Neural cell (in vitro differentiated cells): ENCODE data around the gene CACNA1D. TPM values are rescaled to one million over a fixed set of nuclear protein-coding genes. Genes with fewer than 3 reads are reported as not detected.

ENCODE experiments used
- H2AFZ ChIP-seq: fragments of 200-600, 300-800 bp; sonication (generic), shearing (Covaris generic); 2 replicates; pipeline ENCODE4 v1.6.0; 2014; ENCODE audit warnings: low read depth, mild to moderate bottlenecking, antibody characterized with exemption, low read length, moderate library complexity
- H3F3A ChIP-seq: fragments of 200-600 bp; shearing (Covaris generic); 2 replicates; pipeline ENCODE4 v1.6.1; 2016; ENCODE audit warnings: mild to moderate bottlenecking, moderate library complexity, mixed read lengths, antibody characterized with exemption, low read length; ENCODE audit not compliant: insufficient read depth, poor library complexity, severe bottlenecking
- H3K27ac ChIP-seq: fragments of 200-600, 300-800 bp; sonication (generic), shearing (Covaris generic); 2 replicates; pipeline ENCODE4 v1.5.1; 2014; ENCODE audit warnings: mild to moderate bottlenecking, low read length, moderate library complexity
- H3K27me3 ChIP-seq: fragments of 300-800, 200-600 bp; sonication (generic), shearing (Covaris generic); 2 replicates; pipeline ENCODE4 v1.6.0; 2014; ENCODE audit warnings: mild to moderate bottlenecking, low read depth, low read length, moderate library complexity; ENCODE audit not compliant: insufficient read depth
- H3K36me3 ChIP-seq: fragments of 300-800, 200-600 bp; sonication (generic), shearing (Covaris generic); 2 replicates; pipeline ENCODE4 v1.5.1; 2014; ENCODE audit warnings: mild to moderate bottlenecking, antibody characterized with exemption, low read length, moderate library complexity; ENCODE audit not compliant: insufficient read depth
- H3K4me2 ChIP-seq: fragments of 300-800, 200-600 bp; sonication (generic), shearing (Covaris generic); 2 replicates; pipeline ENCODE4 v1.6.0; 2014; ENCODE audit warnings: mild to moderate bottlenecking, low read length
- H3K4me3 ChIP-seq: fragments of 300-800, 200-600 bp; sonication (generic), shearing (Covaris generic); 2 replicates; pipeline ENCODE4 v1.5.1; 2014; ENCODE audit warnings: mild to moderate bottlenecking, low read length, moderate library complexity
- H3K79me2 ChIP-seq: fragments of 200-600 bp; shearing (Covaris generic); replicated peaks from 2 replicates; pipeline ENCODE4 v1.6.0; 2014; ENCODE audit warnings: mild to moderate bottlenecking, low read length, moderate library complexity; ENCODE audit not compliant: insufficient read depth
- H3K9ac ChIP-seq: fragments of 300-800, 200-600 bp; sonication (generic), shearing (Covaris generic); 2 replicates; pipeline ENCODE4 v1.6.1; 2016; ENCODE audit warnings: mild to moderate bottlenecking, low read length, mixed read lengths
- H3K9me2 ChIP-seq: fragments of 200-600 bp; shearing (Covaris generic); 2 replicates; pipeline ENCODE4 v1.6.1; 2016; ENCODE audit warnings: mild to moderate bottlenecking, low read length, mixed read lengths; ENCODE audit not compliant: insufficient read depth
- H3K9me3 ChIP-seq: fragments of 200-600, 300-800 bp; sonication (generic), shearing (Covaris generic); 2 replicates; pipeline ENCODE4 v1.6.1; 2016; ENCODE audit warnings: mild to moderate bottlenecking, mixed run types, low read length, moderate library complexity, mixed read lengths
- H4K20me1 ChIP-seq: fragments of 200-600 bp; shearing (Covaris generic); 2 replicates; pipeline ENCODE4 v1.6.1; 2016; ENCODE audit warnings: mild to moderate bottlenecking, mixed run types; ENCODE audit not compliant: insufficient read depth
- CTCF ChIP-seq: fragments of 450-650 bp; IDR thresholded peaks from 2 replicates; pipeline ENCODE4 v1.5.1; 2014; ENCODE audit warnings: antibody characterized with exemption, mild to moderate bottlenecking, moderate library complexity; ENCODE audit not compliant: poor library complexity, severe bottlenecking
- EP300 ChIP-seq: fragments of 450-650 bp; conservative IDR thresholded peaks from 2 replicates; pipeline ENCODE4 v1.6.1; 2014; ENCODE audit warnings: antibody characterized with exemption, mild to moderate bottlenecking, moderate library complexity; ENCODE audit not compliant: poor library complexity, severe bottlenecking
- EZH2 ChIP-seq: fragments of 200-600, 300-800 bp; shearing (Covaris generic), sonication (generic); IDR thresholded peaks from 2 replicates; pipeline ENCODE4 v1.6.1; 2014; ENCODE audit warnings: antibody characterized with exemption, low read length, borderline replicate concordance, mild to moderate bottlenecking; ENCODE audit not compliant: insufficient read depth, poor library complexity, severe bottlenecking
- MXI1 ChIP-seq: fragments of 450-650 bp; conservative IDR thresholded peaks from 2 replicates; pipeline ENCODE4 v1.6.1; 2014; ENCODE audit warnings: antibody characterized with exemption, mild to moderate bottlenecking; ENCODE audit not compliant: poor library complexity, severe bottlenecking
- POLR2AphosphoS5 ChIP-seq: IDR thresholded peaks from 2 replicates; pipeline ENCODE4 v1.6.1; 2012
- RAD21 ChIP-seq: fragments of 450-650 bp; conservative IDR thresholded peaks from 2 replicates; pipeline ENCODE4 v1.6.1; 2014; ENCODE audit warnings: antibody characterized with exemption, mild to moderate bottlenecking, moderate library complexity
- SMC3 ChIP-seq: fragments of 450-650 bp; conservative IDR thresholded peaks from 2 replicates; pipeline ENCODE4 v1.6.1; 2014; ENCODE audit warnings: antibody characterized with exemption, mild to moderate bottlenecking, moderate library complexity; ENCODE audit not compliant: poor library complexity
- TAF1 ChIP-seq: IDR thresholded peaks from 2 replicates; pipeline ENCODE4 v1.6.1; 2012; ENCODE audit warnings: low read depth
- polyA plus RNA-seq: library from polyadenylated mRNA; depleted of rRNA; stranded (reverse); fragments of >200 nt; gene quantifications from 2 replicates; pipeline ENCODE4 v1.2.3, GENCODE V29; 2014
- TF ChIP-seq, protein P1 (sequence below): IDR thresholded peaks from 2 replicates; pipeline ENCODE4 v1.6.1; 2012; ENCODE audit warnings: borderline replicate concordance

CACNA1D gene
- polyA plus RNA-seq, 1 donor from 2014 or later: 22.5 TPM

GRCh38 chr3:53602866-53603265 is 108.5 kb downstream of the CACNA1D start:
- Histone ChIP-seq H3K9me2 (no peaks in the 10 kb centered on the region), H2AFZ (no peak overlapping the region), H3K4me2 (no peak overlapping the region), H3K27me3 (no peaks in the 10 kb centered on the region), H3K27ac (no peak overlapping the region), H4K20me1 (no peaks in the 10 kb centered on the region), H3K4me3 (no peak overlapping the region), H3K9me3 (peaks cover 7% of the 10 kb centered on the region), H3K79me2 (no peaks in the 10 kb centered on the region), H3K9ac (no peak overlapping the region), H3K36me3 (no peaks in the 10 kb centered on the region), H3F3A (no peaks in the 10 kb centered on the region)
- TF ChIP-seq SMC3 (no peak), EZH2 (no peak), MXI1 (no peak), POLR2AphosphoS5 (no peak), TAF1 (no peak), CTCF (no peak), RAD21 (no peak), EP300 (no peak)
- TF ChIP-seq, protein P1, sequence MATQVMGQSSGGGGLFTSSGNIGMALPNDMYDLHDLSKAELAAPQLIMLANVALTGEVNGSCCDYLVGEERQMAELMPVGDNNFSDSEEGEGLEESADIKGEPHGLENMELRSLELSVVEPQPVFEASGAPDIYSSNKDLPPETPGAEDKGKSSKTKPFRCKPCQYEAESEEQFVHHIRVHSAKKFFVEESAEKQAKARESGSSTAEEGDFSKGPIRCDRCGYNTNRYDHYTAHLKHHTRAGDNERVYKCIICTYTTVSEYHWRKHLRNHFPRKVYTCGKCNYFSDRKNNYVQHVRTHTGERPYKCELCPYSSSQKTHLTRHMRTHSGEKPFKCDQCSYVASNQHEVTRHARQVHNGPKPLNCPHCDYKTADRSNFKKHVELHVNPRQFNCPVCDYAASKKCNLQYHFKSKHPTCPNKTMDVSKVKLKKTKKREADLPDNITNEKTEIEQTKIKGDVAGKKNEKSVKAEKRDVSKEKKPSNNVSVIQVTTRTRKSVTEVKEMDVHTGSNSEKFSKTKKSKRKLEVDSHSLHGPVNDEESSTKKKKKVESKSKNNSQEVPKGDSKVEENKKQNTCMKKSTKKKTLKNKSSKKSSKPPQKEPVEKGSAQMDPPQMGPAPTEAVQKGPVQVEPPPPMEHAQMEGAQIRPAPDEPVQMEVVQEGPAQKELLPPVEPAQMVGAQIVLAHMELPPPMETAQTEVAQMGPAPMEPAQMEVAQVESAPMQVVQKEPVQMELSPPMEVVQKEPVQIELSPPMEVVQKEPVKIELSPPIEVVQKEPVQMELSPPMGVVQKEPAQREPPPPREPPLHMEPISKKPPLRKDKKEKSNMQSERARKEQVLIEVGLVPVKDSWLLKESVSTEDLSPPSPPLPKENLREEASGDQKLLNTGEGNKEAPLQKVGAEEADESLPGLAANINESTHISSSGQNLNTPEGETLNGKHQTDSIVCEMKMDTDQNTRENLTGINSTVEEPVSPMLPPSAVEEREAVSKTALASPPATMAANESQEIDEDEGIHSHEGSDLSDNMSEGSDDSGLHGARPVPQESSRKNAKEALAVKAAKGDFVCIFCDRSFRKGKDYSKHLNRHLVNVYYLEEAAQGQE: no peak

GRCh38 chr3:53604232-53604631 is 109.8 kb downstream of the CACNA1D start:
- no peaks in the 10 kb centered on the region for H3F3A ChIP-seq
- no peaks in the 10 kb centered on the region for H4K20me1 ChIP-seq
- H3K9ac ChIP-seq: no peak overlapping the region
- H3K4me3 ChIP-seq: no peak overlapping the region
- H3K27ac ChIP-seq: no peak overlapping the region
- no peaks in the 10 kb centered on the region for H3K36me3 ChIP-seq
- TF ChIP-seq MXI1 (no peak), CTCF (no peak), EZH2 (no peak), RAD21 (no peak), SMC3 (no peak), EP300 (no peak), POLR2AphosphoS5 (no peak)
- no peak overlapping the region for H3K4me2 ChIP-seq
- no peaks in the 10 kb centered on the region for H3K9me2 ChIP-seq
- H3K9me3 ChIP-seq: peaks cover 7% of the 10 kb centered on the region
- H3K79me2 ChIP-seq: no peaks in the 10 kb centered on the region
- no peak overlapping the region for H2AFZ ChIP-seq
- H3K27me3 ChIP-seq: no peaks in the 10 kb centered on the region
